ENCODE measurements around the gene CATSPERD.

CATSPERD gene

DNA sequence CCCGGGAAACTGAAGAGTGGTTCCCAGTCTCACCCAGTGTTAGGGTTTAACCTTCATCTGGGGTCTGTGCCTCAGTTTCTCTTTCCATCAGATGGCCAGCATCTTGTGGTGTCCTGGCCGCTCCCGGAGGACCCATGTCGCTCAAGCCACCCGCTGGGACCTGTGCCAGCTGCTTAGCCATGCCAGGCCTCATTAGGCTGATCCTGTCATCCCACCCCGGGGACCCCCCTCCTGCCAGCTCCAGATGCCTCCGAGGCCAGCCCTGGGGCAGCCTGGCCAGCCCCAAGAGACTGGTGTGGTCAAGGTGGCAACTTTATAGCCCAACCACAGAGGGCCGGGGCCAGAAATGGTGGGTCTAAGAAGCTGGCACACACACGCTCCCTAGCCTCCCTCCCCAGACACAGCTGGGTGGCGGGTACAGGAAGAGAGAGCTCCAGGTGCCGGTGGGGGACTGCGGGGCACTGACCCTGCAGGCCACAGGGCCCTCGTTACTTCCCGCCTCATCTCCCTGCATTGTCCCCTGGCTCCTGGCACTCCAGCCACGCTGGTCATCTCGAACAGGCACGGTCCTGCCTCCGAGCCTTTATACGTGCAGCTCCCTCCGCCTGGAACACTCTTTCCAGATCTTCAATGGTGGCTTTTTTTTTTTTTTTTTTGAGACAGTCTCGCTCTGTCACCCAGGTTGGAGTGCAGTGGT is 87.8 kb downstream of the CATSPERD start:
- FAIRE-seq (no peak), DNase-seq (ENCODE audit: insufficient read length, low spot score) (no peak)
- TF ChIP-seq, protein P1, sequence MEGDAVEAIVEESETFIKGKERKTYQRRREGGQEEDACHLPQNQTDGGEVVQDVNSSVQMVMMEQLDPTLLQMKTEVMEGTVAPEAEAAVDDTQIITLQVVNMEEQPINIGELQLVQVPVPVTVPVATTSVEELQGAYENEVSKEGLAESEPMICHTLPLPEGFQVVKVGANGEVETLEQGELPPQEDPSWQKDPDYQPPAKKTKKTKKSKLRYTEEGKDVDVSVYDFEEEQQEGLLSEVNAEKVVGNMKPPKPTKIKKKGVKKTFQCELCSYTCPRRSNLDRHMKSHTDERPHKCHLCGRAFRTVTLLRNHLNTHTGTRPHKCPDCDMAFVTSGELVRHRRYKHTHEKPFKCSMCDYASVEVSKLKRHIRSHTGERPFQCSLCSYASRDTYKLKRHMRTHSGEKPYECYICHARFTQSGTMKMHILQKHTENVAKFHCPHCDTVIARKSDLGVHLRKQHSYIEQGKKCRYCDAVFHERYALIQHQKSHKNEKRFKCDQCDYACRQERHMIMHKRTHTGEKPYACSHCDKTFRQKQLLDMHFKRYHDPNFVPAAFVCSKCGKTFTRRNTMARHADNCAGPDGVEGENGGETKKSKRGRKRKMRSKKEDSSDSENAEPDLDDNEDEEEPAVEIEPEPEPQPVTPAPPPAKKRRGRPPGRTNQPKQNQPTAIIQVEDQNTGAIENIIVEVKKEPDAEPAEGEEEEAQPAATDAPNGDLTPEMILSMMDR (IDR thresholded peaks at IDR 0.05; ENCODE audit: insufficient read depth, missing control alignments) = no peak

DNA sequence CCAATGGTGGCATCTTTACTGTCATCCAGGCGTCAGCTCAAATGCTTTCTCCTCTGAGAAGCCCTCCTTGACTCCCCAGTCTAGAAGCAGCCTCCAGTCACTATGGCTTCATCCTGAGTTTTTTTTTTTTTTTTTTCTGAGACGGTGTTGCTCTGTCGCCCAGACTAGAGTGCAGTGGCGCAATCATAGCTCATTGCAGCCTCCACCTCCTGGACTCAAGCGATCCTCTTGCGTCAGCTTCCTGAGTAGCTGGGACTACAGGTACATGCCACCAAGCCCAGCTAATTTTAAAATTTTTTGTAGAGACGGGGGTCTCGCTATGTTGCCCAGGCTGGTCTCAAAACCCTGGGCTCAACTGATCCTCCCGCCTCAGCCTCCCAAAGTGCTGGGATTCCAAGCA is 88.6 kb downstream of the CATSPERD start:
- DNase-seq (ENCODE audit: insufficient read length, low spot score) (no peak), FAIRE-seq (no peak)
- TF ChIP-seq, protein P1 (IDR thresholded peaks at IDR 0.05; ENCODE audit: insufficient read depth, missing control alignments) = no peak

DNA sequence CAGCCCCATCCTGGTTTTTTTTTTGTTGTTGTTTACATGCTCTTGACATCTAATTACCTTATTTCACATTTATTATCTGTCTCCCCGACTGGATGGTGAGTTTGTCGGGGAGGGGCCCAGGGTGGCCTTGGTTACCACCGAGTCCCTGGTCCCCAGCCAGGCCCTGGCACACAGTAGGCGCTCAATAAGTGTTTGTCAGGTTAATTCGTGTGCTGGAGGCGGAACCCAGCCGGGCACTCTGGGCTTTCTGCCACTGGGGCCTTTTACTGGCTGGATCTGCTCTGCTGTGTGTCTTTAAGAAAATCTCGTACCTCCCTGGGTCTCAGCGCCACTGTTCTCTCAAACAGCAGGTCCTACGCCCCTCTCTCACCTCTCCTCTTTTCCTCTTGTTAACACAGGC is 89.0 kb downstream of the CATSPERD start:
- TF ChIP-seq, protein P1 (IDR thresholded peaks at IDR 0.05; ENCODE audit: insufficient read depth, missing control alignments) = no peak
- no peak for FAIRE-seq

DNA sequence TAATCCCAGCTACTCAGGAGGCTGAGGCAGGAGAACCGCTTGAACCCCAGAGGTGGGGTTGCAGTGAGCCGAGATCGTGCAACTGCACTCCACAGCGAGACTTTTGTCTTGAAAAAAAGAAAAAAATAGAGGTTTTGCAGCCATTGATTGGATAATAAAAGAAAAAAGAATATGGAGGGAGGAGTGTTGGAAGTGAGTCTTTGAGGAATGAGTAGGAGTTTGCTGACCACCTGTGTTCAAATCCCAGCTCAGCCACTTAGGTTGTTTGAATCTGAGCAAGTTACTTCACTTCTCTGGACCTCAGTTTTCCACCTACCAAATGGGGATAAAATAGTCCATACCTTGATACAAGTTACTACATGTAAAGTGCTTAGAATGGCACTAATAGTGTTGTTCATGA is 90.7 kb downstream of the CATSPERD start:
- no peak for FAIRE-seq
- TF ChIP-seq, protein P1 (IDR thresholded peaks at IDR 0.05; ENCODE audit: insufficient read depth, missing control alignments) = no peak
- no peak for DNase-seq (ENCODE audit: insufficient read length, low spot score)

More for the DNA sequence above, 89.0 kb downstream of the CATSPERD start:
- DNase-seq (ENCODE audit: insufficient read length, low spot score) = no peak

DNA sequence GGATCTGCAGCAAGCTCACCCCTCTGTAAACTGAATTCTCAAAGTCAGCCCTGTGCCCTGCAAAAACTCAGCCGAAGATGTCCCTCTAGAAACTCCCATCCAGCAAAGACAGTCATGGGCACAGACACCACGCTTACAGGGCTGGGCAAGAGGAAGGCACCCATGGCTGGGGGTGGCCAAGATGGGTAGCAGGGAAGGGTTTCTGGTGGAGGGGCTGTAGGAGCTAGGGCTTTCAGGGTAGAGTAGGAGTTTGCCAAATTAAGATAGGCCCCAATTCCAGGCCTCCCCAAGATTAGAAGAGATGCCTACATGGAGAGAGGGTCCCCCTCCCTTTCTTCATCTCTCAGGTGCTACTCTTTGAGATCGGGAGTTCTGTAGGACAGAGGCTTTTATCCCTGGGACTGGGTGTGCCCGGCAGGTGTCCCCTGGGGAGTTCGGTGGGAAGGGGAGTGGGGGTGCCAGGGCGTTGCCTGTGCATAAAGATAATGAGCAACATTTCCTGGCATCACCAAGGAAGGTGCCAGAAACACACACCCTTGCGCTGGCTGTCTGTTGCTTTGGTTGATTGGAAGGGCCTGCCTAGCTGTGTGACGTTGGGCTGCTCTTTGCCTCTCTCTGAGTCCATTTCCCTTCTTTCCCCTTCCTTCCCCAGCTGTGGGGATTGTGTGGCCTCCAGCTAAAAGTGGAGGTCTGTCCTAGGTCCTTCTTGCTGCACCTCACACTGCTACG is 93.8 kb downstream of the CATSPERD start:
- FAIRE-seq = no peak
- DNase-seq (ENCODE audit: insufficient read length, low spot score) = no peak

DNA sequence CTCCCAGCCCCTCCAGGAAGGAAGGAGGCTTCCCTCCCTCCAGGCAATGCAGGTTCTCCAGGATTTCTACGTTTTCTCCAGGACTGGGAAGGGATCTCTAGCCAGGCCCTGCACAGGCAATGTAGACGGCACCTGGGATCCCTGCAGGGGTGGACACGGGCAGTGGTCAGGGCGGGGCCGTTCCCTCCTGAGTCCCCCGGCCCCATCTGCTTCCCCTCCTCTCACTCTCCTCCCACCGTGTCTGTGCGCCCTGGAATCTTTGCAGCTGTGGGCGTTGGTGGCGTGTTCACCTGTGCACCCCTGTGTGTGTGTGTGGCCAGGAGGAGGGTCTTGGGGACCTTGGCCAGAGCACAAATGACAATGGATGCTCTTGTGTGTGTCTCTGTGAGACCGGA is 94.4 kb downstream of the CATSPERD start:
- FAIRE-seq (no peak), DNase-seq (ENCODE audit: insufficient read length, low spot score) (no peak)
- TF ChIP-seq, protein P1 (IDR thresholded peaks at IDR 0.05; ENCODE audit: insufficient read depth, missing control alignments) = no peak

More for the DNA sequence above, 93.8 kb downstream of the CATSPERD start:
- TF ChIP-seq, protein P1 (IDR thresholded peaks at IDR 0.05; ENCODE audit: insufficient read depth, missing control alignments) = no peak

DNA sequence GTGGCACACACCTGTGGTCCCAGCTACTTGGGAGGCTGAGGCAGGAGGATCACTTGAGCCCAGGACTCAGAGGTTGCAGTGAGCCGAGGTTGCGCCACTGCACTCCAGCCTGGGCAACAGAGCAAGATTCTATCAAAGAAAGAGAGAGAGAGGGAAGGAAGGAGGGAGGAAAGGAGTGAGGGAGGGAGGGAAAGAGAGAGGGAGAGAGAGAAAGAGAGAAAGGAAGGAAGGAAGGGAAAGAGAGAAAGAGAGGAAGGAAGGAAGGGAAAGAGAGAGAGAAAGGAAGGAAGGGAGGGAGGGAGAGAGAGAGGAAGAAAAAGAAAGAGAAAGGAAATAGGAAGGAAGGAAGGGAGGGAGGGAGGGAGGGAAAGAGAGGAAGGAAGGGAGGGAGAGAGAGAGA is 96.8 kb downstream of the CATSPERD start:
- FAIRE-seq (no peak), DNase-seq (ENCODE audit: insufficient read length, low spot score) (no peak)
- TF ChIP-seq, protein P1 (IDR thresholded peaks at IDR 0.05; ENCODE audit: insufficient read depth, missing control alignments) = no peak
